Epithelial cell of umbilical artery (primary cell): Measurements from ENCODE around the gene LINC01488. TPM values are rescaled to one million over a fixed set of nuclear protein-coding genes. Genes with fewer than 3 reads are reported as not detected.

Source experiments
- total RNA-seq: library from RNA; depleted of rRNA; stranded (reverse); fragments of >200 nt; gene quantifications from 2 replicates; pipeline ENCODE4 v1.2.3, GENCODE V29; 2014

LINC01488 gene
- not detected in 2 replicates for total RNA-seq

DNA sequence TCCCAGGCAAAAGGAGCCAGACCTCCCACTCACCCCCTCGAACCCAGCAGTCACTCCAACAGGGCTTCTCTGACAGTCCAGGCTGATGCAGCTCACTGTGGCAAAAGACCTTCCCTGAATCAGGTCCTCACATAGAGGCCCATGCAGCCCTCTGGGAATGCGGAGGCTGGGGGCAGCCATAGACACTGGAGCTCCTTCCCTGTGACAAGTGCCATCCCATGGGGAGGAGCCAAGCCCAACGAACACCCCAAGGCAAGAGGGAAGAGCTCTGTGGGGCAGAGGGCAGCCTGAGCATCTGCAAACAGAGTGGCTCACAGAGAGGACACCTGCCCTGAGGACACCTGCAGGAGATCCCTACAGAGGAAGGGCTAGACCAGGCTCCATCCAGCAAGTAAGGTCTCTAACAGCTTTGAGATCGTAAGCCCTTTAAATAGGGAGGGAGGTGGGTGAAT is at the start of gene LINC01488:
Gene LINC01488, plus strand, starts transcription at position 271 of the 452 bp plus-strand sequence.

Other genes starting within 250 kb of the LINC01488 start
- gene MYEOV, start 187.5 kb upstream of the LINC01488 start, total RNA-seq = under 0.01 and 0.32 TPM in 2 replicates
- gene CCND1, start 159.5 kb downstream of the LINC01488 start, total RNA-seq = 119 and 359 TPM in 2 replicates
- 14.1 and 21.1 TPM in 2 replicates for gene LTO1, start 193.7 kb downstream of the LINC01488 start, total RNA-seq
- not detected in 2 replicates for gene FGF19, start 222.4 kb downstream of the LINC01488 start, total RNA-seq